A673 (cell line): ENCODE measurements around the gene BIRC7.
A peak's percentile ranks its signal among the peaks of the same experiment; 100 is the strongest.

Experiments
- CTCF ChIP-seq: fragments of 300-800, 200-600 bp; sonication (generic); conservative IDR thresholded peaks from 2 replicates; pipeline ENCODE4 v1.5.1; 2017; ENCODE audit warnings: low read depth, mild to moderate bottlenecking, antibody characterized with exemption, low read length, moderate library complexity, mixed read lengths
- EZH2 ChIP-seq: fragments of 200-600 bp; sonication (generic); IDR thresholded peaks from 2 replicates; pipeline ENCODE4 v1.6.1; 2017; ENCODE audit warnings: borderline replicate concordance, low read depth, mild to moderate bottlenecking, mixed read lengths, antibody characterized with exemption, low read length; ENCODE audit not compliant: poor library complexity, severe bottlenecking

- TF ChIP-seq CTCF (peak; percentile 53), EZH2 (no peak)
These were observed 4.9 kb upstream of the BIRC7 start for GRCh38 chr20:63230800-63231268.
